Bone marrow (tissue), 2 donors: ENCODE measurements around the gene TPRN.
A peak's percentile ranks its signal among the peaks of the same experiment; 100 is the strongest.

Experiments
- DNase-seq, 2 donors: peaks; one replicate each; lab custom pipeline; 2025; lab: John Stamatoyannopoulos, UW

TPRN gene

GRCh38 chr9:137160716-137161557, 39.6 kb downstream of the TPRN start:
- DNase-seq: no peak

GRCh38 chr9:137160054-137160425, 40.5 kb downstream of the TPRN start:
- DNase-seq: no peak

- no peak for DNase-seq
Measured at GRCh38 chr9:137159105-137160053, 41.2 kb downstream of the TPRN start.

- DNase-seq: no peak
Measured at GRCh38 chr9:137158625-137159024, 41.9 kb downstream of the TPRN start.

GRCh38 chr9:137157618-137158415, 42.7 kb downstream of the TPRN start:
- DNase-seq: no peak

GRCh38 chr9:137156567-137157375, 43.8 kb downstream of the TPRN start:
- peak in 1 of 2 donors; percentile 10 for DNase-seq

- DNase-seq: no peak
Measured at GRCh38 chr9:137152844-137153405, 47.6 kb downstream of the TPRN start.

GRCh38 chr9:137150617-137151457, 49.7 kb downstream of the TPRN start:
- DNase-seq: peak in 1 of 2 donors; percentile 78

- no peak for DNase-seq
Measured at GRCh38 chr9:137149942-137150616, 50.5 kb downstream of the TPRN start.

- no peak for DNase-seq
Measured at GRCh38 chr9:137149363-137149762, 51.2 kb downstream of the TPRN start.

- DNase-seq: no peak
Measured at GRCh38 chr9:137148661-137149060, 51.9 kb downstream of the TPRN start.

GRCh38 chr9:137148242-137148641, 52.3 kb downstream of the TPRN start:
- no peak for DNase-seq

- no peak for DNase-seq
Measured at GRCh38 chr9:137147793-137148160, 52.8 kb downstream of the TPRN start.

GRCh38 chr9:137147091-137147792, 53.3 kb downstream of the TPRN start:
- no peak for DNase-seq

- no peak for DNase-seq
Measured at GRCh38 chr9:137146527-137146918, 54.0 kb downstream of the TPRN start.

- no peak for DNase-seq
Measured at GRCh38 chr9:137145731-137146526, 54.6 kb downstream of the TPRN start.

- DNase-seq: no peak
Measured at GRCh38 chr9:137143459-137143858, 57.1 kb downstream of the TPRN start.
